Fibroblast of pulmonary artery (primary cell): Measurements from ENCODE around the gene KIAA0825.
A peak's percentile ranks its signal among the peaks of the same experiment; 100 is the strongest.

ENCODE experiments used
- DNase-seq: peaks from one replicate; pipeline ENCODE4 v3.0.0-alpha.2; 2010; ENCODE audit warnings: low read depth
- H3K4me3 ChIP-seq: replicated peaks from 2 replicates; pipeline ENCODE4 v1.5.1; 2011; ENCODE audit warnings: low read depth, mild to moderate bottlenecking, control low read depth, low read length, moderate library complexity
- CTCF ChIP-seq: IDR thresholded peaks from 2 replicates; pipeline ENCODE4 v1.5.1; 2011; ENCODE audit warnings: mild to moderate bottlenecking, control low read depth, low read length, inconsistent platforms; ENCODE audit errors: missing control alignments

The KIAA0825 gene

GRCh38 chr5:94445726-94446125 is 172.7 kb downstream of the KIAA0825 start:
- no peak for DNase-seq
- no peak for TF ChIP-seq CTCF
- no peak overlapping the region for H3K4me3 ChIP-seq

GRCh38 chr5:94442991-94443390 is 175.4 kb downstream of the KIAA0825 start:
- TF ChIP-seq CTCF = no peak
- DNase-seq = peak; percentile 26
- no peak overlapping the region for H3K4me3 ChIP-seq

GRCh38 chr5:94442076-94442475 is 176.3 kb downstream of the KIAA0825 start:
- H3K4me3 ChIP-seq = no peak overlapping the region
- no peak for DNase-seq
- no peak for TF ChIP-seq CTCF

- no peak for TF ChIP-seq CTCF
- peak; percentile 16 for DNase-seq
- no peak overlapping the region for H3K4me3 ChIP-seq
Measured at GRCh38 chr5:94440015-94440414, 178.4 kb downstream of the KIAA0825 start.

- no peak for TF ChIP-seq CTCF
- DNase-seq = peak; percentile 97
- peak overlapping the region; percentile 2 for H3K4me3 ChIP-seq
Measured at GRCh38 chr5:94433397-94434163, 184.8 kb downstream of the KIAA0825 start.

- peak; percentile 87 for DNase-seq
- no peak overlapping the region for H3K4me3 ChIP-seq
- TF ChIP-seq CTCF = no peak
Measured at GRCh38 chr5:94432499-94432898, 185.9 kb downstream of the KIAA0825 start.

GRCh38 chr5:94431696-94432095 is 186.7 kb downstream of the KIAA0825 start:
- DNase-seq = no peak
- TF ChIP-seq CTCF = no peak
- no peak overlapping the region for H3K4me3 ChIP-seq
